NCI-H2196 (cell line): ENCODE measurements around the gene C1QTNF1.
"Not testable (repeated sequence)": the region's sequence is repeated elsewhere in the genome, so short reads cannot be mapped to it uniquely, and the experiment has no call there.

ENCODE experiments used
- DNase-seq: peaks from one replicate; lab custom pipeline; 2025; ENCODE audit not compliant: unreplicated experiment; lab: John Stamatoyannopoulos, UW

C1QTNF1 gene

DNA sequence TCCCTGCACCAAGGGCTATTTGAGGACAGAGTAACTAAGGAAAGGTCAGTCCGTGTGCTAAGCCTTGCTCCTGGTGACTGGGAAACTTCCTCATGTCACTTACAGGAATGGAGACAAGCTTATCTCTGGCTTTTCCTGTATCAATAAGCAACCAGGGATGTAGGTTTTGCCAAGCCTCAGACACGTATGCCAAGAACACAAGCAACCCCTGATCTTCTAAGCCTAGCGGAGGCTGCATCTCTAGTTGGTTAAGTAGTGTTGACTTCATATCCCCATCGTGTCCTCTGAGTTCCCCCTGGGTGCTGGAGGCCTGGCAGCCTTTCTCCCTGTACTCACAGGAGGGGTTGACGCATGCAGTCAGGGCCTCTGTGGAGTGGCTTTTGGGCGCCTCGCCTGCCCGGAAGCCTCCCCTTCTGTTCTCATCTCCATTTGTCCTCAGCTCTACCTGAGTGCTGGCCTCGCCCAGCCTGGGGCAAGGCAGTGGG, 1.4 kb upstream of the C1QTNF1 start:
- DNase-seq, result no peak

GRCh38 chr17:79023180-79023705, 726 bp upstream of the C1QTNF1 start:
- no peak for DNase-seq

DNA sequence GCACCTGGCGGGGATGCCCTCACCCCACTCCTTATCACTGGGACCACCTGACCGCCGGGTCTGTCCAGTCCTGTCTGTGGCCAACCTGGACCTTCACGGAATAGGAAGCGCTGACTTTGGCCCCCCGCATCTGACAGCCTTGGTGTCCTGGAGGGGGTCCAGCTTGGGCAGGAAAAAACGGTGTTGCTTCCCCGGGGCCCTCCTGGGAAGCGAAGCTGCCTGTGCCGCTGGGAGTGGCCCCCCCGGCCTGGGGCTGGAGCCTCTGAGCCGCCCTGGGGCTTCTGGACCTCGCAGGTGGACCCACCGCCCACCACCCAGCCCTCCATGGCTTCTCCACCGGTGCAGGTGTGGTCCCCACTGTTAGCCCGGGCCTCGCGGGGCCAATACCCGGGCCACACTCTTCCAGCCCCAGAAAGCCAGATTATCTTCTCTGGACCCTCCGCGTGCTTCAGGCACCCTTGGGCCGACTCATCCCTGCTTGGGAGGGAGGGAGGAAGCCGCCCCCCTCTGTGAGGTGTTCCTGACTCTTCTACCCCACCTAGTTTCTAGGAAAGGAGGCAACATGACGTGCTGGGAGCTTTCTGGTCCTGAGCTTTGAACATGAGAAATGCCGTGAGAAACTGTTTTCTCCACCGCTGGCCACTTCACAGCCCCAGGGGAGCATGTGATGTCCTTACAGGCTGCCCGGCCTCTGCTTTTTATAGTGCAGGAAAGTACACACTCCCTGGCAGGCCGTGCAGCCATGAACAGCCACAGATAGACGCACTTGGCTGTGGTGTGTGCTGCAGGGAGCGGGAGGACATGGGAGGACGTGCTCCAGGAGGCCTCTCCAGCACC, 1.1 kb downstream of the C1QTNF1 start:
- DNase-seq, result no peak

DNA sequence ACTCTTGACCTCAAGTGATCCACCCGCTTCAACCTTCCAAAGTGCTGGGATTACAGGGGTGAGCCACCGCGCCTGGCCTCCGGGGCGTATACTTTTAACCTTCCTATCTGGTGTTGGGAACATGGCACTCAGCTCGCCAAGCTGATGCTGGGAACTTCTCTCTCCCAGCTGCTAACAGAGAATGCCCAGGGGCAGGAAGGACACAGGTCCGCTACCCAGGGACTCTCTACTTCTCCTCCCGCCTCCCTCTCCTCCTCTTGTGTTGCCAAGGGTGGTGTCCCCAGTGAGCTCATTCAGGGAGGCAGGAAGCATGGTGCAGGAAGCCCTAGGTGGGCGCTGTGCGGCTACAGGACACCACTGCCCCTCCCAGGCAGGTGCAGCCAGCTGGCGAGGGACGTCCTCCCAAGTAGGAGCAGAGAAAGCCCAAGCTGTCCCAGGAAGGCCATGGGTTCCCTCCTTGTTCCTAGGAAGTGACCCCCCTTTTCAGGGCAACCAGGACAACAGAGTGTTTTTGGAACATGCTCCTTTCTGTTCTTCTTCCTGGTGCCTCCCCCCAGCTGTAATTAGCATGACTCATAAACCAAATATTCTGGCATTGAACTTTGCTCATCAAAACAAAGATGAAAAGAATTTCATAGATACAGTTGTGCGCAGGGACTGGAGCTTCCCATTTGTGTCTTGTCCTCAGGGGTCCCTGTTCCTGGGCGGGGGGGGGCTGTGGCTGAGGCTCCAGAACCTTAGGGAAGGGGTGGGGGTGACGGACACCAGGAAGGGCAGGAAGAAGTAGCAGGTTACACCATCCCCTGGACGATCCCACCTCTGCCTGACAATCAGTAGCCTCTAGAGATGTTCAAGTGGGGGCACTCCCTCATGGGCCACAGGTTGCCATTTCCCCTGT, 2.7 kb downstream of the C1QTNF1 start:
- peak; percentile 83 for DNase-seq

- no peak for DNase-seq
These were observed 3.4 kb downstream of the C1QTNF1 start for GRCh38 chr17:79027274-79027924.

DNA sequence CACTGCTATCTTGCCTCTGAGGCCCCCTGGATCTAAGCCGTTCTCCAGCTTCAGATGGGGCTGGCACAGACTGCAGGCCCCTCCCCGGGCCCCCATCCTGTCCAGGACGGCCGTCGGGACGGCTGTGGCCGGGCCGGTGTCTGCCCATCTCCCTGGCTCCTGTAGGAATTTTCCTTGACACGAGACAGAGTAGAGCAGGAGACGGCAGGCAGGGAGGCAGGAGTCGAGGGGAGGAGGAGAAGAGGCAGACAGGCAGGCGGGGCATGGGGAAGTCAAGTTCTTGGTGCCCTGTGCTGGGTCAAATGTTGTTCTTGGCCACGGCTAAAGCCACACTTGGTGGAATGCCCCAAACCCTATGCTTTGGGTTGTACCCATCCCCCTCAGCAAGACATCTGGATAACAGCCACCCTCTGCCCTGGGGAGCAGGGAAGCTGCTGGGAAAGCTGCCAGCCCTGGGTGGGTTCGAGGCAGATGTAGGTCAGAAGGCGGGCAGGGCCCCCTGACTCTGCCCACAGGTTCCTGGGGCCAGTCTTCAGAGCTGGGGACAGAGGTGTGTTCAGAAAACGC, 4.0 kb downstream of the C1QTNF1 start:
- DNase-seq, result no peak

GRCh38 chr17:79028496-79029326, 4.7 kb downstream of the C1QTNF1 start:
- DNase-seq, result no peak

GRCh38 chr17:79029327-79030009, 5.5 kb downstream of the C1QTNF1 start:
- DNase-seq, result no peak

DNA sequence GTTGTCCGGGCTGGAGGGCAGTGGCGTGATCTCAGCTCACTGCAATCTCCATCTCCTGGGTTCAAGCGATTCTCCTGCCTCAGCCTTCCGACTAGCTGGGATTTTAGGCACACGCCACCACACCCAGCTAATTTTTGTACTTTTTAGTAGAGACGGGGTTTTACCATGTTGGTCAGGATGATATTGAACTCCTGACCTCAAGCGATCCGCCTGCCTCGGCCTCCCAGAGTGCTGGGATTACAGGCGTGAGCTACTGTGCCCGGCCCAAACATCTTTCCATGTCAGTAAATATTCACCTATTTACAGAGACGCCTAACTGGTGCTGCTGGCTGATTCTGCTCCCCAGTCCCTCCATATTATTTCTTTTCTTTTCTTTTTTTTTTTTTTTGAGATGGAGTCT, 6.7 kb downstream of the C1QTNF1 start:
- DNase-seq, result not testable (repeated sequence)

- no peak for DNase-seq
These were observed 8.3 kb downstream of the C1QTNF1 start for GRCh38 chr17:79031996-79032875.

GRCh38 chr17:79033046-79033616, 9.2 kb downstream of the C1QTNF1 start:
- no peak for DNase-seq

DNA sequence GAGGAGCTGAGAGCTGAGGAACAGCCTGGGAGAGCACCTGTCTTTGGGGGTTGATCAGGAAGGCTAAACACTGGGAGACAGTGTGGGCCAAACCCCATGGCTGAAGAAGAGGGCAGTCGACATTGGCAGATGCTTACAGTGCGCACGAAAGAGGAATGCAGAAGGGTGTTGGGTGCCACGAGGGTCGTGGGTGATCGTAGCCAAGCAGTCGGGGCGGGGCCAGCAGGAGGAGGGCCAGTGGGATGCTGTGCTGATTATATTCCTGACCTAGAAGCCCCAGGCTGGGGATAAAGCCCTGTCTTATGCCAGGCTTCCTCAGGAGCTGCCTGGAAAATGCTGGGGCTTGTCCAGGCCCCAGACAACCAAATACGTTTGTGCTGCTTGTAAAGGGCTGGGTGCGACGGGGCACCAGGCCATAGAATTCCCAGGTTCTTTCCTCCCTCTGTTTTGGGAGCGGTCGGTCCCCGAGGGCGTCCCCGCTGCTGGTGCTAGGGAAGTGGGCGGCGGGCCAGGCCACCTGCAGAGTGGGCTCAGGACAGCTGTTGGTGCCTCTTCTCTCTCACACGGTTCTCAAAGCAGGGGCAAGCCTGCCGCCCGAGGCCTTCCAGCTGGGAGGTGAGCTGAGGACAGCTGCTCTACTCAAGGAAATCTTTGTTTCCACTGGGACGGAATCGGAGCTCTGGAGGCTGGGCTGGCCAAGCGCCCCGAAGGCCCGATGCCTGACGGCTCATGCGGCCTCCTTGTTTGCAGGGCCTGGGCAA, 10.0 kb downstream of the C1QTNF1 start:
- DNase-seq, result no peak

DNA sequence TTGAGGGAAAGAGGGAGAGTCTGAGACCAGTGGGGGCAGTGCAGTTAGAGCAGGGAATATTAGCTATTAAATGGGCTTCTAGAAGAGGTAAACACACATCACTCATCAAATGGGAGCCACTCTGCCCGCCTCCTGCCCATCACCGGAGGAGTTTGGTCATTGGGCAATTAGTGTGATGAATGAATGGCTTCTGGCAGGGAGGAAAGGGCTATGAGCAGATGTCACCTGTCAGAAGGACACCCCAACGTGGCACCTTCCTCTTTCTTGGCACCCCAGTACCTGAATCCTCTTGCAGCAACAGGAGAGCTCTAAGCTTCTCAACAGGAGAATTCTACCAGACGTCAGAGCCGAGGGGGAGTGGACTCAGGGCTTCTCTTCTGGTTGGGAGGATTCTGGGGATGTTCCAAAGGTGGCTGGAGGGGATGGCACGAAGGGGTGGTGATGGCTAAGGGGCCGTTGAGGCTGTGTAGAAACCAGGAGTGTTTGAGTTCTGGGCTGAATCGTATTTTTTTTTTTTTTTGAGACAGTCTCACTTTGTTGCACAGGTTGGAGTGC, 11.0 kb downstream of the C1QTNF1 start:
- DNase-seq, result no peak

- DNase-seq, result no peak
These were observed 11.7 kb downstream of the C1QTNF1 start for GRCh38 chr17:79035686-79036085.

DNA sequence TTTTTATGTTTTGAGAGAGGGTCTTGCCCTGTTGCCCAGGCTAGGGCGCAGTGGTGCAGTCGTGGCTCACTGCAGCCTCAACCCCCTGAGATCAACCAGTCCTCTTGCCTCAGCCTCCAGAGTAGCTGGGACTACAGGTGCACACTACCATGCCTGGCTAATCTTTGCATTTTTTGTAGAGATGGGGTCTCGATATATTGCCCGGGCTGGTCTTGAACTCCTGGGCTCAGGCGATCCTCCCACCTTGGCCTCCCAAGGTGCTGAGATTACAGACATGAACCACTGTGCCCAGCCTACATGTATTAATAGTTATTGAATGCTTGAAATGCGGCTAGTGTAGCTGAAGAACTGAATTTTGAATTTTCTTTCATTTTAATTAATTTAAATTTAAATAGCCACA, 12.2 kb downstream of the C1QTNF1 start:
- no peak for DNase-seq

- DNase-seq, result no peak
These were observed 12.6 kb downstream of the C1QTNF1 start for GRCh38 chr17:79036596-79036995.

DNA sequence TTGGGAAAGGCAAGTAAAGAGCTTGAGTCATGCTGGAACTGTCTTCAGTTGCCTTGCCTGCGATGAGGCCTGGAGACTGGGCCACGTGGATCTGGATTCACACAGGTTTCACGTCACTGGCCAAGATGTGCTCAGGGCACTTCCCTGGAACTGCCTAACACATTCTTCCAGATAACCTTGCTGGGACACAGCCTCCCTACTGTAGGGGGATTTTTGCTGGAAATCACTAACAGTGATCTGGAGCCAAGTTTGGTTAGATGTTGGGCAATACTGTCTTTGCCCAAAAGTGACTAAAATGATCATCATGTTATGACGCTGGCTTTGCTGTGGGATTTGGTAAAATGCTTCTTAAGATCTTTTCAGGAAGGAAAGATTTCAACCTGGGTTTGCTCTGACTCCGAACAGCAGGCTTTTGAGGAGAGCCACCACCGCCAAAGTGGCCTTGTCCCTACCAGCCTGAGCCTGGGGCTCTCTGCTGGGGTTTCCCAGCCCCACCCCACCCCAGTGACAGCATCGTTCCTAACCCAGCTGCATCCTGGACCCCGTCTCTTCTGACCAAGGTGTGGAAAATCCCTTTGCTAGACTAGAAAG, 14.7 kb downstream of the C1QTNF1 start:
- DNase-seq, result no peak
